Stomach (tissue), 9 donors: ENCODE measurements around the gene SLC25A26. TPM values are rescaled to one million over a fixed set of nuclear protein-coding genes. Genes with fewer than 3 reads are reported as not detected.
A peak's percentile ranks its signal among the peaks of the same experiment; 100 is the strongest.

ENCODE experiments used
- DNase-seq, 2 donors: peaks; one replicate each; pipeline versions ENCODE4 v3.0.0 to v3.0.0-alpha.2; 2013 to 2019
- H3K27ac ChIP-seq, 5 donors: fragments of 200-600 bp in 4 of 5; sonication (generic) in 4 of 5; one replicate each; pipeline ENCODE4 v1.5.1; 2013 to 2019; ENCODE audit warnings: mild to moderate bottlenecking in 1 of 5, moderate library complexity in 1 of 5
- H3K27me3 ChIP-seq, 3 donors: fragments of 200-600 bp; sonication (generic); one replicate each; pipeline ENCODE4 v1.5.1; 2017 to 2019; ENCODE audit warnings: mixed run types in 1 of 3
- H3K36me3 ChIP-seq, 4 donors: fragments of 200-600 bp; sonication (generic); 1 replicate in 3 of 4; 2 replicates in 1 of 4; pipeline ENCODE4 v1.5.1; 2016 to 2019
- H3K4me1 ChIP-seq, 4 donors: fragments of 200-600 bp; sonication (generic); one replicate each; pipeline ENCODE4 v1.5.1; 2016 to 2019
- H3K4me3 ChIP-seq, 4 donors: fragments of 200-600 bp; sonication (generic) in 3 of 4; one replicate each; pipeline ENCODE4 v1.5.1; 2016 to 2019; ENCODE audit warnings: mild to moderate bottlenecking in 1 of 4
- H3K9me3 ChIP-seq, 4 donors: fragments of 200-600 bp; sonication (generic); one replicate each; pipeline ENCODE4 v1.5.1; 2016 to 2019
- EP300 ChIP-seq: sonication (generic); formaldehyde crosslinking; IDR thresholded peaks from one replicate; pipeline ENCODE4 v1.6.1; 2017; ENCODE audit warnings: antibody characterized with exemption
- POLR2A ChIP-seq, 4 donors: fragments of 450-650 bp; IDR thresholded peaks; one replicate each; pipeline ENCODE4 v1.6.1; 2016; ENCODE audit warnings: antibody characterized with exemption in 4 of 4, control low read depth in 2 of 4, mild to moderate bottlenecking in 1 of 4, moderate library complexity in 1 of 4
- POLR2AphosphoS5 ChIP-seq, 3 donors: sonication (generic); formaldehyde crosslinking; IDR thresholded peaks; one replicate each; pipeline ENCODE4 v1.6.1; 2016; ENCODE audit warnings: antibody characterized with exemption in 3 of 3
- WGBS, 5 donors: extraction: QIAGEN DNeasy Blood & Tissue Kit in 3 of 5; methylation state at CpG; one replicate each; pipeline versions ENCODE4 v1.1.5 to v1.1.7; 2013 to 2018; 5-methylcytosine and 5-hydroxymethylcytosine counted together
- intact Hi-C: fragments of 100-400 bp; cut with DNase I; formaldehyde crosslinking; loops from one replicate; pipeline ENCODE4 v1.15.1; 2023; ENCODE audit warnings: low total_unique reads
- polyA plus RNA-seq, 3 donors: library from polyadenylated mRNA; stranded (reverse); fragments of 200-250 nt; gene quantifications; one replicate each; pipeline ENCODE4 v1.2.3, GENCODE V29; 2013
- total RNA-seq, 5 donors: library from RNA; depleted of rRNA; stranded (reverse); fragments of >200 nt; gene quantifications; one replicate each; pipeline versions ENCODE4 v1.1.0 to v1.2.3, GENCODE V29; 2014 to 2016
- TF ChIP-seq, protein P1 (sequence below), 7 experiments: fragments of 450-650 bp in 4 of 7; fragments of 200-600 bp in 3 of 7; sonication (generic) in 3 of 7; IDR thresholded peaks; one replicate each; pipeline ENCODE4 v1.5.1; 2016 to 2019; ENCODE audit warnings: antibody characterized with exemption in 7 of 7, control low read depth in 2 of 7, mild to moderate bottlenecking in 1 of 7
- donor health status: healthy with polysubstance abuse.
- donor health status: Bipolar disorder and iron deficiency.
- donor health status: healthy.

Gene SLC25A26
- total and polyA plus RNA-seq, 8 donors: 1.2 to 26.6 (median 14.1) TPM

DNA sequence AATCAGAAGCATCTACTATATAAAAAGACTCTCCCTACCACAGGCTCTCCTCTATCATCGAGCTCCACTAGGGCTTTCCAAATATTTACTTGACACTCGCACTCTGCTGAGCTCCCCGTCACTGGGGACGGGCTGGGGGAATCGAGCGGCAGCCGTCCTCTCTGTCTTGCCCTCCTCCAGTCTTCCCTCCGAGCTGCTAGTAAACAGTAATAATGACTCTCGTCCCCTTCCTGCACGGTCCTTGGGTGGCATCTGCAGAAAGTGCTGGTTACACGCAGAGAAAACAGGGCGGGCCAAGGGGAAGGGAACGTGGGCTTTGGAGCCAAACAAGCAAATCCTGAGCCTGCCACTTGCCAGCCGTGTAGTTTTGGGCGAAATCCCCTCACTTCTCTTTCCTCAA is 183.4 kb downstream of the SLC25A26 start:
- Histone ChIP-seq H3K9me3 (no peaks in the 10 kb centered on the region), H3K27me3 (no peaks in the 10 kb centered on the region), H3K27ac (peak overlapping the region in 4 of 5 donors; percentile 10 to 83 (median 68)), H3K4me1 (peaks cover 53 to 91% (median 74%) of the 10 kb centered on the region in 4 donors), H3K4me3 (no peak overlapping the region), H3K36me3 (peaks cover 37 to 96% (median 84%) of the 10 kb centered on the region in 4 donors)
- no peak for TF ChIP-seq POLR2AphosphoS5 (IDR thresholded peaks at IDR 0.05)
- TF ChIP-seq, protein P1, sequence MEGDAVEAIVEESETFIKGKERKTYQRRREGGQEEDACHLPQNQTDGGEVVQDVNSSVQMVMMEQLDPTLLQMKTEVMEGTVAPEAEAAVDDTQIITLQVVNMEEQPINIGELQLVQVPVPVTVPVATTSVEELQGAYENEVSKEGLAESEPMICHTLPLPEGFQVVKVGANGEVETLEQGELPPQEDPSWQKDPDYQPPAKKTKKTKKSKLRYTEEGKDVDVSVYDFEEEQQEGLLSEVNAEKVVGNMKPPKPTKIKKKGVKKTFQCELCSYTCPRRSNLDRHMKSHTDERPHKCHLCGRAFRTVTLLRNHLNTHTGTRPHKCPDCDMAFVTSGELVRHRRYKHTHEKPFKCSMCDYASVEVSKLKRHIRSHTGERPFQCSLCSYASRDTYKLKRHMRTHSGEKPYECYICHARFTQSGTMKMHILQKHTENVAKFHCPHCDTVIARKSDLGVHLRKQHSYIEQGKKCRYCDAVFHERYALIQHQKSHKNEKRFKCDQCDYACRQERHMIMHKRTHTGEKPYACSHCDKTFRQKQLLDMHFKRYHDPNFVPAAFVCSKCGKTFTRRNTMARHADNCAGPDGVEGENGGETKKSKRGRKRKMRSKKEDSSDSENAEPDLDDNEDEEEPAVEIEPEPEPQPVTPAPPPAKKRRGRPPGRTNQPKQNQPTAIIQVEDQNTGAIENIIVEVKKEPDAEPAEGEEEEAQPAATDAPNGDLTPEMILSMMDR (IDR thresholded peaks at IDR 0.05): no peak
- TF ChIP-seq EP300: no peak
- no peak for TF ChIP-seq POLR2A (IDR thresholded peaks at IDR 0.05)
- WGBS, 5 donors: 25 to 44% (median 28%) methylated on average over 15 of the region's 15 CpGs
- intact Hi-C loops: loop anchor here (10.0 kb wide), 1 partner anchor 101 kb away; the partner anchor contains the start of gene LRIG1
- peak in 1 of 2 donors; percentile 30 for DNase-seq

DNA sequence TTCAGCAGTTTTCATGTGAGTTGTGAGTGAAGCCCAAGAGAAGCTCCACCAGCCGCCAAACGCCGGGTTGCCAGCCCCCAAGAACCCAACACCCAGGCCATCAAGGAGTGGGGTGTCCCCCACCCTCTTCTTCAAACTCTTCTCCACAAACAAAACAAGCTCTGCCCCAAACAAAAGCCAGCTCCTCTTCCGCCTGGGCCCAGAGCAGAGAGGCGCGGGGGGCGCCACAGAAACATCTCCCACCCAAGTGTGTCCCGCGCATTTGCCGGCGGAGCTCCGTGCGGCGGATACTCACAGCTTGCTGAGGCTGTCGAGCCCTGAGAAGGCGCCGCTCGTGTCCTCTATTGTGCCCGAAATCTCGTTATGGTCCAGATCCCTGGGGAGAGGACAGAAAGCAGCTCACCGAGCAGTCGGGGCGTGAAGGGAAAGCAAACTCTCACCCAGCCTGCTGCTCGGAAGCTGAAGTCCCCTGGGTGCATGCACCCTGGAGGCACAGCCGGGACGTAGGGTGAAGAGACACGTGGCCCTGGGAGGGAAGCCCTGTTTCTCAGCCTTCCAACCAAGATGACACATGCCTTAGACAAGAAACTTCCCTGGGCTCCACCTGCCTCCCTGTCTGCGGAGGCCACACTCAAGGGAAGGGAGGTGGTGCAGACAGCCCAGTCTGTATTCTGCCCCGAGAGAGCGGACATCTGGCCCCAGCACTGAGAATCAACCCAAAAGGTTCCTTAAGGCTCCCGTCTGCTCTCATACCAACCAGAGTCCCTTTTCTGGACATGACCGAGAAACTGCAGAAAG is 184.3 kb downstream of the SLC25A26 start:
- no peaks in the 10 kb centered on the region for H3K9me3 ChIP-seq
- peaks cover 45 to 96% (median 85%) of the 10 kb centered on the region in 4 donors for H3K36me3 ChIP-seq
- H3K27ac ChIP-seq: peak overlapping the region in 4 of 5 donors; percentile 53 to 83 (median 68)
- no peak for TF ChIP-seq POLR2A (IDR thresholded peaks at IDR 0.05)
- TF ChIP-seq POLR2AphosphoS5 (IDR thresholded peaks at IDR 0.05): no peak
- TF ChIP-seq EP300: no peak
- TF ChIP-seq, protein P1 (IDR thresholded peaks at IDR 0.05): no peak
- 91 to 94% (median 92%) methylated on average over 27 to 32 of the region's 32 CpGs for WGBS, 5 donors
- DNase-seq: no peak
- peaks cover 53 to 94% (median 77%) of the 10 kb centered on the region in 4 donors for H3K4me1 ChIP-seq
- intact Hi-C loops: loop anchor here (5.0 to 10.0 kb wide), 2 partner anchors 100 to 412 kb away; partner anchors contain the start of gene LRIG1
- H3K27me3 ChIP-seq: no peaks in the 10 kb centered on the region
- no peak overlapping the region for H3K4me3 ChIP-seq

GRCh38 chr3:66405701-66406091 is 184.9 kb downstream of the SLC25A26 start:
- intact Hi-C loops: loop anchor here (5.0 to 10.0 kb wide), 2 partner anchors 99 to 412 kb away; partner anchors contain the start of gene LRIG1
- Histone ChIP-seq H3K4me1 (peaks cover 53 to 98% (median 75%) of the 10 kb centered on the region in 4 donors), H3K36me3 (peaks cover 47 to 96% (median 85%) of the 10 kb centered on the region in 4 donors), H3K4me3 (no peak overlapping the region), H3K27ac (peak overlapping the region in 4 of 5 donors; percentile 53 to 83 (median 68)), H3K9me3 (no peaks in the 10 kb centered on the region), H3K27me3 (no peaks in the 10 kb centered on the region)
- DNase-seq: no peak
- WGBS, 5 donors: 78 to 86% (median 81%) methylated on average over 8 to 11 of the region's 11 CpGs
- TF ChIP-seq POLR2A (IDR thresholded peaks at IDR 0.05): no peak
- TF ChIP-seq POLR2AphosphoS5 (IDR thresholded peaks at IDR 0.05): peak in 1 of 3 donors; percentile 39

GRCh38 chr3:66406163-66406562 is 185.4 kb downstream of the SLC25A26 start:
- Histone ChIP-seq H3K9me3 (no peaks in the 10 kb centered on the region), H3K27me3 (no peaks in the 10 kb centered on the region), H3K36me3 (peaks cover 49 to 96% (median 86%) of the 10 kb centered on the region in 4 donors), H3K4me3 (no peak overlapping the region), H3K4me1 (peaks cover 53 to 97% (median 74%) of the 10 kb centered on the region in 4 donors), H3K27ac (peak overlapping the region in 4 of 5 donors; percentile 53 to 83 (median 68))
- TF ChIP-seq, protein P1 (IDR thresholded peaks at IDR 0.05): no peak
- no peak for TF ChIP-seq EP300
- no peak for DNase-seq
- 68 to 76% (median 75%) methylated on average over 5 of the region's 5 CpGs for WGBS, 5 donors
- intact Hi-C loops: loop anchor here (5.0 to 10.0 kb wide), 2 partner anchors 99 to 411 kb away; partner anchors contain the start of gene LRIG1
